LHCN-M2 (cell line): ENCODE data around the gene DOK4. TPM values are rescaled to one million over a fixed set of nuclear protein-coding genes. Genes with fewer than 3 reads are reported as not detected.
"Not testable (repeated sequence)": the region's sequence is repeated elsewhere in the genome, so short reads cannot be mapped to it uniquely, and the experiment has no call there.

Experiments
- DNase-seq: peaks from one replicate; pipeline ENCODE4 v3.0.0-alpha.2; 2012; ENCODE audit warnings: low read depth
- total RNA-seq: library from RNA; depleted of rRNA; stranded (reverse); fragments of >200 nt; gene quantifications from 2 replicates; pipeline ENCODE4 v1.2.3, GENCODE V29; 2014

Gene DOK4
- total RNA-seq, 1 experiment from 2014 or later, result 36.6 TPM

- no peak for DNase-seq
Measured at GRCh38 chr16:57502048-57502775, 15.9 kb upstream of the DOK4 start.

- DNase-seq, result no peak
Measured at GRCh38 chr16:57501492-57501891, 15.2 kb upstream of the DOK4 start.

GRCh38 chr16:57500578-57501111 is 14.4 kb upstream of the DOK4 start:
- DNase-seq, result no peak

GRCh38 chr16:57499941-57500340 is 13.6 kb upstream of the DOK4 start:
- not testable (repeated sequence) for DNase-seq

- no peak for DNase-seq
Measured at GRCh38 chr16:57498031-57498430, 11.7 kb upstream of the DOK4 start.

GRCh38 chr16:57497121-57497520 is 10.8 kb upstream of the DOK4 start:
- no peak for DNase-seq

GRCh38 chr16:57493767-57494166 is 7.5 kb upstream of the DOK4 start:
- DNase-seq, result no peak

GRCh38 chr16:57489229-57489628 is 2.9 kb upstream of the DOK4 start:
- no peak for DNase-seq

GRCh38 chr16:57486858-57487834 is 853 bp upstream of the DOK4 start:
- no peak for DNase-seq

GRCh38 chr16:57485091-57485915 is 990 bp downstream of the DOK4 start:
- DNase-seq, result no peak

- DNase-seq, result no peak
Measured at GRCh38 chr16:57484515-57485005, 1.7 kb downstream of the DOK4 start.

GRCh38 chr16:57483725-57484514 is 2.4 kb downstream of the DOK4 start:
- no peak for DNase-seq

- DNase-seq, result no peak
Measured at GRCh38 chr16:57482845-57483545, 3.3 kb downstream of the DOK4 start.

GRCh38 chr16:57481421-57481820 is 4.9 kb downstream of the DOK4 start:
- no peak for DNase-seq

GRCh38 chr16:57480754-57481230 is 5.5 kb downstream of the DOK4 start:
- DNase-seq, result no peak

- peak; percentile 45 for DNase-seq
Measured at GRCh38 chr16:57479976-57480753, 6.1 kb downstream of the DOK4 start.

- peak; percentile 77 for DNase-seq
Measured at GRCh38 chr16:57479205-57479975, 6.9 kb downstream of the DOK4 start.
